Measurements from ENCODE around the gene STUM. TPM values are rescaled to one million over a fixed set of nuclear protein-coding genes. Genes with fewer than 3 reads are reported as not detected.

Gene STUM
- total and polyA plus RNA-seq, 2 of the 8 experiments (the other 6 are each of a cell fraction or from before 2014, with no cell fraction given), result 0.76 to 1.2 TPM

DNA sequence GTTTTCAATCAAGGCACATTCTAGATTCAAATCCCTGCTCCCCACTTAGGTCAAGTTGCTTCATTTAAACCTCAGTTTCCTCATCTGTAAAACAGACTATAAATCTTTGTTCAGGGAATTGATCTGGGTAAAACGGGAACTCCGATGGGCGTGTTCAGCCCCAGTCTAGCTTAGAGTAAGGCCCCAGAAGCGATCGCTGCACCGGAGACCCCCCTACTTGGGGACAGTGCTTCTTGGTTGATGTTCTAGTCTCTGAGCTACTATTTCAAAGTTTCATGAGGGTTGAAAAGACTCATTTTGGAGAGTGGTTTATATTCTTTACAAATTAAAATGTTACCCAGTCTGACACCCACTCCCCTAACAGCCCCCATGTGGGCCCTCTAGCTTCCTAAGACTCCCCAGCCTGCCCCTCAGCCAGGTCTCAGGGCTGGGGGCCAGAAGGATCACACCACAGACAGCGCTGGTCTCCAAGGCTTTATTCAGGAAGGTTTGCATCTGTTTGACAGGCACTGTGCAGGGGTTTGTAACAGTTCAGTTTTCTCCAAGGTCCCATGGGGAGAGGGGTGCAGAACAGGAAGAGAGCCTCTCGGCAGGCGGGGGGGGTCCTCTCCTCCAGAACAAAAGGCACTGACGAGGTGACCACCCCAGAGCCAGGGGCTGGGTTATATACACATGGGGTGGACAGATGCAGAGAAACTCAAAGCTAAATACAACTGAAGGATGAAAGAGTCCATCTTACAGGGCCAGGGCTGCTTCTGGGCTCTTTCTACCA is 82.9 kb downstream of the STUM start:
- Histone ChIP-seq H3K4me1 (replicated peaks in 1 of 4; ENCODE audit: control insufficient read depth in 3 of 4, insufficient read depth in 4 of 4, low read length in 3 of 4) (peaks cover 0 to 7% (median 4%) of the 10 kb centered on the region in 4 experiments; a peak in 5 of 7 replicates), H2BK5ac (ENCODE audit: low read depth, low read length) (no peak overlapping the region), H3K79me2 (ENCODE audit: control insufficient read depth in 1 of 2, insufficient read depth in 2 of 2, low read length in 2 of 2) (no peaks in the 10 kb centered on the region), H2BK120ac (replicated peaks; ENCODE audit: low read depth, low read length) (no peak overlapping the region), H4K8ac (ENCODE audit: extremely low read depth, insufficient read depth, low read length) (no peak overlapping the region), H3K36me3 (ENCODE audit: control insufficient read depth in 2 of 4, insufficient read depth in 4 of 4, low read length in 3 of 4) (no peaks in the 10 kb centered on the region), H2BK15ac (ENCODE audit: low read length) (no peak overlapping the region), H3K23ac (ENCODE audit: insufficient read length) (no peak overlapping the region), H3K27ac (ENCODE audit: low read depth, low read length) (no peak overlapping the region), H3K4me3 (ENCODE audit: extremely low read depth in 1 of 4, insufficient read depth in 2 of 4, low read depth in 3 of 4, low read length in 4 of 4) (no peak overlapping the region), H3K18ac (ENCODE audit: extremely low read depth, low read length) (no peak overlapping the region), H4K20me1 (replicated peaks in 1 of 2; ENCODE audit: control insufficient read depth in 1 of 2, insufficient read depth in 2 of 2, low read length in 2 of 2) (no peaks in the 10 kb centered on the region), H2BK12ac (ENCODE audit: low read depth, low read length) (no peak overlapping the region), H3K27me3 (replicated peaks in 1 of 4; ENCODE audit: control insufficient read depth in 3 of 4, extremely low read depth in 1 of 4, insufficient read depth in 3 of 4, low read length in 3 of 4) (peaks cover 0 to 10% (median 10%) of the 10 kb centered on the region in 4 experiments; a peak in 6 of 7 replicates), H3K79me1 (ENCODE audit: low read depth, low read length) (no peaks in the 10 kb centered on the region), H3K14ac (ENCODE audit: insufficient read length) (no peak overlapping the region), H3K4me2 (ENCODE audit: insufficient read depth in 1 of 2, low read depth in 2 of 2, low read length in 2 of 2) (no peak overlapping the region), H3K56ac (replicated peaks; ENCODE audit: insufficient read length, low read depth, low read length) (no peak overlapping the region), H3K9ac (replicated peaks in 1 of 4; ENCODE audit: extremely low read depth in 1 of 4, low read depth in 3 of 4, low read length in 3 of 4) (no peak overlapping the region), H3K9me3 (ENCODE audit: insufficient read depth in 2 of 2, low read depth in 1 of 2, low read length in 1 of 2) (0 out of 4 replicates have a peak, but pooled peaks cover 0 to 4% of the 10 kb centered on the region in 2 experiments), H3K4ac (replicated peaks; ENCODE audit: insufficient read length, low read depth, low read length) (no peak overlapping the region), H2BK20ac (ENCODE audit: low read length) (no peak overlapping the region), H4K91ac (replicated peaks; ENCODE audit: insufficient read length, low read length) (no peak overlapping the region), H4K5ac (ENCODE audit: insufficient read length, low read depth, low read length) (no peak overlapping the region), H2AFZ (ENCODE audit: low read length) (no peak overlapping the region), H3K23me2 (ENCODE audit: low read depth, low read length) (no peaks in the 10 kb centered on the region), H2AK5ac (ENCODE audit: low read depth, low read length) (no peak overlapping the region)
- CTCF ChIA-PET (ENCODE audit: partially characterized antibody), result interaction anchor here (0.7 to 14.1 kb wide), 6 partner anchors 25 to 309 kb away, joined by 3 to 184 read pairs (median 3); partner anchors contain the start of gene COQ8A
- WGBS, 2 experiments (ENCODE audit: extremely low coverage in 1 of 2, insufficient coverage in 1 of 2, insufficient read length in 1 of 2, insufficient replicate concordance in 2 of 2, low coverage in 1 of 2, low lambda C conversion rate in 2 of 2, missing lambda C conversion rate in 1 of 2), result 67% methylated on average over 9 of the region's 10 CpGs; no CpG with 5 or more reads in 1 of the 2 experiments
- TF ChIP-seq CTBP2 (IDR thresholded peaks at IDR 0.05; ENCODE audit: borderline replicate concordance, insufficient read depth, insufficient read length, low read length) (no peak), KDM1A (IDR thresholded peaks at IDR 0.05; ENCODE audit: borderline replicate concordance, low read length) (no peak), SIRT6 (IDR thresholded peaks at IDR 0.05; ENCODE audit: low read length) (no peak), TEAD4 (IDR thresholded peaks at IDR 0.05; ENCODE audit: low read depth, low read length) (no peak), CEBPB (IDR thresholded peaks at IDR 0.05; ENCODE audit: low read depth, low read length) (no peak)
- DNase-seq (ENCODE audit: low read depth in 1 of 2, low spot score in 2 of 2) (no peak), FAIRE-seq (no peak)
- POLR2A ChIA-PET (ENCODE audit: partially characterized antibody), result no interaction called here

Data from H1 (cell line).